Stomach (tissue), 4 donors: ENCODE data around the gene SLC44A1.

ENCODE experiments used
- POLR2A ChIP-seq, 4 donors: fragments of 450-650 bp; IDR thresholded peaks; one replicate each; pipeline ENCODE4 v1.6.1; 2016; ENCODE audit warnings: antibody characterized with exemption in 4 of 4, control low read depth in 2 of 4, mild to moderate bottlenecking in 1 of 4, moderate library complexity in 1 of 4
- POLR2AphosphoS5 ChIP-seq, 3 donors: sonication (generic); formaldehyde crosslinking; IDR thresholded peaks; one replicate each; pipeline ENCODE4 v1.6.1; 2016; ENCODE audit warnings: antibody characterized with exemption in 3 of 3
- TF ChIP-seq, protein P1 (sequence below), 7 experiments: fragments of 450-650 bp in 4 of 7; fragments of 200-600 bp in 3 of 7; sonication (generic) in 3 of 7; IDR thresholded peaks; one replicate each; pipeline ENCODE4 v1.5.1; 2016 to 2019; ENCODE audit warnings: antibody characterized with exemption in 7 of 7, control low read depth in 2 of 7, mild to moderate bottlenecking in 1 of 7

DNA sequence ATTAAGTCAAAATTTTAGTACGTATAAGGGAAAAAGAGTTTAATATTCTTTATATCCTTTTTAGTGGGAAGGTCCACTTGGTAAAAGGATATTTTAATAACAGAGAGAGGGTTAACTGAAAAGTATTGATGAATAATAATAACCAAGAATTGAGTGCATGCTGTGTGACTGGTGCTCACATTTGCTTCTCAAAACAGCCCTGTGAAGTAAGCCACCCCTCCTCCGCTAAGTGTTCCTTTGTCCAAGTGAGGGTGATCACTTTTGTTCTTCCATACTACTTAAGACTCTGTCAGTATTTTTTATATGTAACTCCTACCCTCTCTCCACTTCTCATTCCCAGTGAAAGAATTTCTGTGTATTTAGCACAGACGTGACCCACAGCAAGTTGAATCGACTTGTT, 51.5 kb downstream of the SLC44A1 start:
- no peak for TF ChIP-seq POLR2AphosphoS5 (IDR thresholded peaks at IDR 0.05)
- TF ChIP-seq, protein P1, sequence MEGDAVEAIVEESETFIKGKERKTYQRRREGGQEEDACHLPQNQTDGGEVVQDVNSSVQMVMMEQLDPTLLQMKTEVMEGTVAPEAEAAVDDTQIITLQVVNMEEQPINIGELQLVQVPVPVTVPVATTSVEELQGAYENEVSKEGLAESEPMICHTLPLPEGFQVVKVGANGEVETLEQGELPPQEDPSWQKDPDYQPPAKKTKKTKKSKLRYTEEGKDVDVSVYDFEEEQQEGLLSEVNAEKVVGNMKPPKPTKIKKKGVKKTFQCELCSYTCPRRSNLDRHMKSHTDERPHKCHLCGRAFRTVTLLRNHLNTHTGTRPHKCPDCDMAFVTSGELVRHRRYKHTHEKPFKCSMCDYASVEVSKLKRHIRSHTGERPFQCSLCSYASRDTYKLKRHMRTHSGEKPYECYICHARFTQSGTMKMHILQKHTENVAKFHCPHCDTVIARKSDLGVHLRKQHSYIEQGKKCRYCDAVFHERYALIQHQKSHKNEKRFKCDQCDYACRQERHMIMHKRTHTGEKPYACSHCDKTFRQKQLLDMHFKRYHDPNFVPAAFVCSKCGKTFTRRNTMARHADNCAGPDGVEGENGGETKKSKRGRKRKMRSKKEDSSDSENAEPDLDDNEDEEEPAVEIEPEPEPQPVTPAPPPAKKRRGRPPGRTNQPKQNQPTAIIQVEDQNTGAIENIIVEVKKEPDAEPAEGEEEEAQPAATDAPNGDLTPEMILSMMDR (IDR thresholded peaks at IDR 0.05) = no peak
- no peak for TF ChIP-seq POLR2A (IDR thresholded peaks at IDR 0.05)
